Erythroblast (primary cell): ENCODE measurements around the gene TOE1.

Experiments used
- GATA1 ChIP-seq: IDR thresholded peaks from 2 replicates; pipeline ENCODE4 v1.6.1; 2011; ENCODE audit warnings: low read depth, mild to moderate bottlenecking, control low read depth, low read length, moderate library complexity
- POLR2A ChIP-seq: IDR thresholded peaks from 2 replicates; pipeline ENCODE4 v1.6.1; 2011; ENCODE audit warnings: mild to moderate bottlenecking, low read length

GRCh38 chr1:45328680-45329079, 11.3 kb upstream of the TOE1 start:
- TF ChIP-seq POLR2A = no peak
- TF ChIP-seq GATA1 = no peak
